ENCODE data around the gene ARHGEF5. TPM values are rescaled to one million over a fixed set of nuclear protein-coding genes. Genes with fewer than 3 reads are reported as not detected.
"Not testable (repeated sequence)": the region's sequence is repeated elsewhere in the genome, so short reads cannot be mapped to it uniquely, and the experiment has no call there.

Gene ARHGEF5
- total and polyA plus RNA-seq, 2 experiments from 2014 or later: 1.2 to 1.3 TPM

DNA sequence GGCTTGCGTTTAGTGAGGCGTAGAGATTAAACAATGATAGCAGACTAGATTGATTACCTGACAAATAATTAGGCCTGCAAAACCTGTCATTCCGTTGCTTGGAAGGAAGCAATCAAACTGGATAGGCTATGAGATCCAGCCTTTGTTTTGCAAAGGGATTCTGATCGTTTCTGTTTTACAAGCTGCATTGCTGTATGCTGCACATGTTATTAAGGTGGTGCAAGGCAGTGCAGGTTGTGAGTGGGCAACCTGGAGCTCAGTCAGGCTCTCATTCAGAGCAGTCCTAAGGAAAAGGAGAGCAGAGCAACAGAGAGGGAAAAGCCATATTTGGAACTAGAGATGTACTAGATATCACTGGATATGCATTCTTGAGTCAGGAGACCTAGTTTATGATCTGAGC lies 55.2 kb downstream of the ARHGEF5 start:
- Histone ChIP-seq H3K36me3 (no peaks in the 10 kb centered on the region), H3K4me3 (no peak overlapping the region), H3K27ac (no peak overlapping the region), H3K27me3 (no peaks in the 10 kb centered on the region), H3K4me1 (ENCODE audit: low read depth) (peaks cover 4% of the 10 kb centered on the region), H3K9me3 (ENCODE audit: low read depth) (no peaks in the 10 kb centered on the region)
- TF ChIP-seq CTCF (IDR thresholded peaks at IDR 0.05; ENCODE audit: low read depth, low read length): no peak
- DNase-seq (ENCODE audit: low read depth in 1 of 2, low spot score in 1 of 2): no peak

DNA sequence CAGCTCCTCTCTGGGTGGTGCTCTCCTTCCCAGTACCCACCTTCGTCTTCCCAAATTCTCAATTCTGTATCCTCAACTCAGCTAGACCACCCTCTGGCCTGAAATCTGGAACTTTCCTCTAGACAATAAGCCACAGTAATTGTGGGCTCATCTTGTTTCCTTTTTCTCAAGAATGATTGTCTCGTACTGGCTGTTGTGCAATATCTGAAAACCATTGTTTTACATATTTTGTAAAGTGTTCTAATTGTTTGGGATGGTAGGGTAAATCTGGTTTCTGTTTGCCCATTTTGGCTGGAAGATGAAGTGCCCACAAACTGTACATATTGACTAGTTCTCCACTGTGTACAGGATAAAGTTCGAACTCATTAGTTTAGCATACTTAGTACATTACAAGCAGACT lies 59.6 kb downstream of the ARHGEF5 start:
- DNase-seq (ENCODE audit: low read depth in 1 of 2, low spot score in 1 of 2): no peak
- Histone ChIP-seq H3K27ac (no peak overlapping the region), H3K27me3 (no peaks in the 10 kb centered on the region), H3K36me3 (no peaks in the 10 kb centered on the region), H3K9me3 (ENCODE audit: low read depth) (no peaks in the 10 kb centered on the region), H3K4me3 (no peak overlapping the region), H3K4me1 (ENCODE audit: low read depth) (no peaks in the 10 kb centered on the region)
- TF ChIP-seq CTCF (IDR thresholded peaks at IDR 0.05; ENCODE audit: low read depth, low read length): no peak

DNA sequence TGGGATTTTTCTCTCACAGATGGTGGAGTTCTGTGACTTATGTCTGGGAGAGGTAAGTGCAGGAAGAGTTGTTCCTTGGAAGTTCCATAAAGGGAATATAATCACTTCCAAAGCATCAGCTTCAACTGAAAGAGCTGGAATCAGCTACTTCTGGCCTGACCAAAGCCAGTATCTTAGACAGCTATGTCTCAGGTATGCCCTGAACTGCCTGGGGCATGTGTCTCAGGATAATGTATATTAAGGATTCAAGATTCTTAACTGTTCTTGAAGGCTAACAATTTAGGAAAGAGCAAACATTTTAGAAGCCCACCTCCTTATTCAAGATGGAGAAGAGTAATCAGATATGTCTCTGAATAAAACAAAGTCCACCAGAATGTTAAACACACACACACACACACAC lies 60.7 kb downstream of the ARHGEF5 start:
- Histone ChIP-seq H3K4me3 (no peak overlapping the region), H3K27me3 (no peaks in the 10 kb centered on the region), H3K9me3 (ENCODE audit: low read depth) (no peaks in the 10 kb centered on the region), H3K4me1 (ENCODE audit: low read depth) (no peaks in the 10 kb centered on the region), H3K36me3 (no peaks in the 10 kb centered on the region), H3K27ac (no peak overlapping the region)
- no peak for DNase-seq (ENCODE audit: low read depth in 1 of 2, low spot score in 1 of 2)
- TF ChIP-seq CTCF (IDR thresholded peaks at IDR 0.05; ENCODE audit: low read depth, low read length): no peak

DNA sequence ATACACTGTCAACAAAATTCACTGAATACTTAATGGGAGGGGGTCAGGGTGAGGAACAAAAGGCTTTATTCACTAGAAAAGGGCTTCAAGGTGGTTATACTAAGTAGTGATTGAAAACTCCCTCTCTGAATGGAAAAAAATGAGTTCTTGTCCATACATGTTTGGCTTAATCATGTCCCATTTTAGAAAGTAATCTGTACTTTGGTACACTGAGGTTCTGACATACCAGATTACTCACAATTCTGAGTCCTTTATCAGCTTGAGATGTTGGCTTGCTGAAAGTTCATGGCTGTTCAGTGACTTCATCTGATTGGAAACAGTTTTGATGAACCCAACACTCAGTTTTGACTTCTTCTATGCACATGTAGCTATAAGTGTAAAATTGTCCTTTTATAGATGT lies 61.1 kb downstream of the ARHGEF5 start:
- no peak overlapping the region for H3K27ac ChIP-seq
- no peaks in the 10 kb centered on the region for H3K36me3 ChIP-seq
- H3K27me3 ChIP-seq: no peaks in the 10 kb centered on the region
- H3K9me3 ChIP-seq (ENCODE audit: low read depth): no peaks in the 10 kb centered on the region
- no peak overlapping the region for H3K4me3 ChIP-seq
- no peak for DNase-seq (ENCODE audit: low read depth in 1 of 2, low spot score in 1 of 2)
- H3K4me1 ChIP-seq (ENCODE audit: low read depth): no peaks in the 10 kb centered on the region
- no peak for TF ChIP-seq CTCF (IDR thresholded peaks at IDR 0.05; ENCODE audit: low read depth, low read length)

GRCh38 chr7:144418931-144419330 lies 63.7 kb downstream of the ARHGEF5 start:
- not testable (repeated sequence) for H3K4me1 ChIP-seq (ENCODE audit: low read depth); H3K27ac ChIP-seq; H3K9me3 ChIP-seq (ENCODE audit: low read depth); H3K4me3 ChIP-seq; DNase-seq (ENCODE audit: low read depth in 1 of 2, low spot score in 1 of 2); H3K27me3 ChIP-seq; H3K36me3 ChIP-seq

DNA sequence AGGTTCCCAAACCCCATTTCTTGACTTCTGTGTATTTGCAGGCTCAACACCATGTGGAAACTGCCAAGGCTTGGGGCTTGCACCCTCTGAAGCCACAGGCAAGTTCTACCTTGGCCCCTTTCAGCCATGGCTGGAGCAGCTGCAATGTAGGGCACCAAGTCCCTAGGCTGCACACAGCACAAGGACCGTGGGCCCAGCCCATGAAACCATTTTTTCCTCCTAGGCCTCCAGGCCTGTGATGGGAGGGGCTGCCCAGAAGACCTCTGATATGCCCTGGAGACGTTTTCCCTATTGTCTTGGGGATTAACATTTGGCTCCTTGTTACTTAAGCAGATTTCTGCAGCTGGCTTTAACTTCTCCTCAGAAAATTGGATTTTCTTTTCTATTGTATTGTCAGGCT lies 72.3 kb downstream of the ARHGEF5 start:
- not testable (repeated sequence) for H3K36me3 ChIP-seq; H3K4me3 ChIP-seq; H3K9me3 ChIP-seq (ENCODE audit: low read depth); H3K4me1 ChIP-seq (ENCODE audit: low read depth); H3K27ac ChIP-seq; DNase-seq (ENCODE audit: low read depth in 1 of 2, low spot score in 1 of 2); H3K27me3 ChIP-seq

- DNase-seq (ENCODE audit: low read depth in 1 of 2, low spot score in 1 of 2): no peak
- H3K36me3 ChIP-seq: no peaks in the 10 kb centered on the region
- no peak for TF ChIP-seq CTCF (IDR thresholded peaks at IDR 0.05; ENCODE audit: low read depth, low read length)
- H3K4me3 ChIP-seq: no peak overlapping the region
- no peaks in the 10 kb centered on the region for H3K27me3 ChIP-seq
- no peaks in the 10 kb centered on the region for H3K4me1 ChIP-seq (ENCODE audit: low read depth)
- H3K27ac ChIP-seq: no peak overlapping the region
- H3K9me3 ChIP-seq (ENCODE audit: low read depth): no peaks in the 10 kb centered on the region
These were observed 73.2 kb downstream of the ARHGEF5 start for GRCh38 chr7:144428431-144428830.

Data from cardiac muscle cell (in vitro differentiated cells and primary cell).